Trophoblast cell (in vitro differentiated cells and primary cell): Measurements from ENCODE around the gene YES1.
"Not testable (repeated sequence)": the region's sequence is repeated elsewhere in the genome, so short reads cannot be mapped to it uniquely, and the experiment has no call there.

Source experiments
- DNase-seq, 2 donors: peaks; one replicate each; pipeline ENCODE4 v3.0.0-alpha.2; 2016
- H2AFZ ChIP-seq: 2 replicates; pipeline ENCODE4 v1.6.1; 2013; ENCODE audit warnings: low read length, moderate library complexity, mild to moderate bottlenecking; ENCODE audit not compliant: insufficient read depth, poor library complexity
- H2AK5ac ChIP-seq: 2 replicates; pipeline ENCODE4 v1.6.1; 2013; ENCODE audit warnings: mild to moderate bottlenecking, low read length
- H2BK120ac ChIP-seq: 2 replicates; pipeline ENCODE4 v1.6.1; 2013; ENCODE audit warnings: low read length, mild to moderate bottlenecking, moderate library complexity; ENCODE audit not compliant: insufficient read depth, poor library complexity
- H2BK12ac ChIP-seq: 2 replicates; pipeline ENCODE4 v1.6.1; 2013; ENCODE audit warnings: mild to moderate bottlenecking, low read length, moderate library complexity
- H2BK5ac ChIP-seq: 2 replicates; pipeline ENCODE4 v1.6.1; 2013; ENCODE audit warnings: low read length, low read depth, moderate library complexity, mild to moderate bottlenecking; ENCODE audit not compliant: poor library complexity
- H3K14ac ChIP-seq: 2 replicates; pipeline ENCODE4 v1.6.1; 2013; ENCODE audit warnings: mild to moderate bottlenecking, low read length
- H3K18ac ChIP-seq: 2 replicates; pipeline ENCODE4 v1.6.1; 2013; ENCODE audit warnings: mild to moderate bottlenecking, low read length
- H3K23ac ChIP-seq: 2 replicates; pipeline ENCODE4 v1.6.1; 2013; ENCODE audit warnings: low read length
- H3K27ac ChIP-seq: 2 replicates; pipeline ENCODE4 v1.5.1; 2013; ENCODE audit warnings: low read depth, mild to moderate bottlenecking, inconsistent platforms, low read length, moderate library complexity
- H3K27me3 ChIP-seq: 2 replicates; pipeline ENCODE4 v1.6.1; 2013; ENCODE audit warnings: inconsistent platforms, mild to moderate bottlenecking, low read length, moderate library complexity; ENCODE audit not compliant: insufficient read depth
- H3K36me3 ChIP-seq, 2 experiments: 1 replicate in 1 of 2; 2 replicates in 1 of 2; pipeline ENCODE4 v1.6.1; 2013; ENCODE audit warnings: low read length in 2 of 2, mild to moderate bottlenecking in 2 of 2, moderate library complexity in 1 of 2; ENCODE audit not compliant: insufficient read depth in 2 of 2, control insufficient read depth in 1 of 2
- H3K4ac ChIP-seq: 2 replicates; pipeline ENCODE4 v1.6.1; 2013; ENCODE audit warnings: low read depth, mild to moderate bottlenecking, low read length, moderate library complexity
- H3K4me1 ChIP-seq, 2 experiments: 1 replicate in 1 of 2; 2 replicates in 1 of 2; pipeline ENCODE4 v1.6.1; 2013; ENCODE audit warnings: low read length in 2 of 2, mild to moderate bottlenecking in 2 of 2, moderate library complexity in 1 of 2; ENCODE audit not compliant: insufficient read depth in 2 of 2, control insufficient read depth in 1 of 2
- H3K4me2 ChIP-seq: 2 replicates; pipeline ENCODE4 v1.6.1; 2013; ENCODE audit warnings: inconsistent platforms, mild to moderate bottlenecking, low read length, moderate library complexity
- H3K4me3 ChIP-seq: 2 replicates; pipeline ENCODE4 v1.5.1; 2013; ENCODE audit warnings: mild to moderate bottlenecking, low read depth, low read length, inconsistent platforms
- H3K79me1 ChIP-seq: one replicate; pipeline ENCODE4 v1.6.1; 2013; ENCODE audit warnings: low read length
- H3K79me2 ChIP-seq: 2 replicates; pipeline ENCODE4 v1.6.1; 2013; ENCODE audit warnings: low read length, mild to moderate bottlenecking; ENCODE audit not compliant: control insufficient read depth, insufficient read depth, poor library complexity
- H3K9ac ChIP-seq: 2 replicates; pipeline ENCODE4 v1.6.1; 2013; ENCODE audit warnings: mild to moderate bottlenecking, low read length
- H3K9me3 ChIP-seq: 2 replicates; pipeline ENCODE4 v1.6.1; 2013; ENCODE audit warnings: low read depth, mild to moderate bottlenecking, control low read depth, inconsistent platforms, low read length; ENCODE audit not compliant: insufficient read depth
- H4K12ac ChIP-seq: 2 replicates; pipeline ENCODE4 v1.6.1; 2013; ENCODE audit warnings: low read depth, mild to moderate bottlenecking, low read length, moderate library complexity
- H4K8ac ChIP-seq: 2 replicates; pipeline ENCODE4 v1.6.1; 2013; ENCODE audit warnings: low read depth, mild to moderate bottlenecking, low read length, moderate library complexity
- H4K91ac ChIP-seq: one replicate; pipeline ENCODE4 v1.6.1; 2013; ENCODE audit warnings: low read depth, mild to moderate bottlenecking, low read length, moderate library complexity
- WGBS: extraction: QIAGEN DNeasy Blood & Tissue Kit; methylation state at CpG from one replicate; pipeline ENCODE4 v1.1.7; 2013; ENCODE audit warnings: missing lambda C conversion rate; ENCODE audit not compliant: insufficient read length, insufficient coverage; ENCODE audit errors: extremely low coverage; 5-methylcytosine and 5-hydroxymethylcytosine counted together

Gene YES1

DNA sequence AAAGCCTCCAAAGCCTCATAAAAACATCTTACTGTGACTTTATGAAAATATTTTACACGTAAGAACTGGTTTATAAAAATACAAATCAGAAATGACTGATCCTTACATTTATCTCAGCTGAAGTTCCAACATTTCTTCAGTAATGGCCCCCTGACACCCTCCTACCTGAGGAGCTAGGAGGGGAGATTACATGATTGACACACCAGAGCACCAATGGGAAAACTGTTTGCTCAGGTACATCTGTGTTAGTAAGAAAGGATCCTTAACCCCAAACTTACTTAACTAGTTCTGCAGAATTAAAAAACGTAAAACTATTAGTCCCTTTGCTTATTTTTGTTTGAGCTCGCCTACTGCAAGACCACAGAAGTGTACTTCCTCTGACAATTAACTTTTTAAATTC is 126.6 kb downstream of the YES1 start:
- no peak overlapping the region for H2AK5ac ChIP-seq
- no peak overlapping the region for H3K9ac ChIP-seq
- H4K8ac ChIP-seq, result no peak overlapping the region
- H2BK120ac ChIP-seq, result no peak overlapping the region
- H3K9me3 ChIP-seq, result no peaks in the 10 kb centered on the region
- no peak overlapping the region for H3K4me3 ChIP-seq
- H3K36me3 ChIP-seq, result peaks cover 12 to 20% of the 10 kb centered on the region in 2 experiments
- WGBS, result no CpG with 5 or more reads among the region's 3 CpGs
- H3K14ac ChIP-seq, result no peak overlapping the region
- no peak overlapping the region for H2AFZ ChIP-seq
- H3K79me1 ChIP-seq, result no peaks in the 10 kb centered on the region
- no peak overlapping the region for H4K12ac ChIP-seq
- no peak overlapping the region for H2BK12ac ChIP-seq
- H2BK5ac ChIP-seq, result no peak overlapping the region
- no peak for DNase-seq
- H3K4me1 ChIP-seq, result no peaks in the 10 kb centered on the region
- no peak overlapping the region for H3K18ac ChIP-seq
- H3K4ac ChIP-seq, result no peak overlapping the region
- no peaks in the 10 kb centered on the region for H3K27me3 ChIP-seq
- no peak overlapping the region for H4K91ac ChIP-seq
- H3K27ac ChIP-seq, result no peak overlapping the region
- H3K23ac ChIP-seq, result no peak overlapping the region
- no peak overlapping the region for H3K4me2 ChIP-seq
- no peaks in the 10 kb centered on the region for H3K79me2 ChIP-seq

DNA sequence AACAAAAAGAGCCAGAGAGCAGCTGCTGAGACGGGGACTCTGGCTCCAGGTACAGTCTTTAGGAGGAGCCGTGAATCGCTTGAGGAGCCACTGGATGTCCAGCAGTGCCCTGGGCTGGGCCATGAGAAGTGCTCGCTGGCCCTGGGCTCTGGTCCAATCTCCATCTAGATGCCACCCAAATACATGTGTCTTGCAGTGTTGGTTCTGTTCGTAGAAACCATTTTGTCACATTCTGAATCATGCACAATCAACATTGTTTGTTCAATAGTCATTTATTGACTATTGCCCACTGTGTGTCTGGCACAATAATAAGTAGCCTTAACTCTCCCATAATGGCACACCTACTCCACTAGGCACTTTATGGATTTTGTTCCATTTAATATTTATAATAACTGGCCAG is 128.5 kb downstream of the YES1 start:
- no CpG with 5 or more reads among the region's 5 CpGs for WGBS

DNA sequence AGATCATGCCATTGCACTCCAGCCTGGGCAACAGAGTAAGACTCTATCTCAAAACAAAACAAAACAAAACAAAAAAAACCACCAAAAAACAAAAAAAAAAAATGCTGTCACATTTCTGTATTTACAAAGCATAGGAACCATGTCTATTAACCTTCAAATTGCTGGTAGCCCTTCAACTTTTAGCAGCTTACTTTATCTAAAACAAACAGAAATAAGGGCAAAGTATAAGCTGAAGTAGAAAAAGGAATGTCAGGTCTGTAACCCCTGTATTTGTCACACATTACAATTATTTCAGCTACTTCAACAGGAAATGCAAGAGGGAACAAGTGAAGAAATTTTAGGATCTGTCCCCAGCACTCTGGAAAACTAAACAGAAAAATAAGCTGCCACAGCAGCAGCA is 129.2 kb downstream of the YES1 start:
- no peak overlapping the region for H3K14ac ChIP-seq
- no peak overlapping the region for H4K91ac ChIP-seq
- no peak overlapping the region for H3K27ac ChIP-seq
- no peaks in the 10 kb centered on the region for H3K27me3 ChIP-seq
- no peak overlapping the region for H3K4ac ChIP-seq
- H3K79me2 ChIP-seq, result no peaks in the 10 kb centered on the region
- no peak overlapping the region for H3K18ac ChIP-seq
- H2BK5ac ChIP-seq, result no peak overlapping the region
- H4K12ac ChIP-seq, result no peak overlapping the region
- H3K23ac ChIP-seq, result no peak overlapping the region
- H3K4me3 ChIP-seq, result no peak overlapping the region
- H3K4me1 ChIP-seq, result no peaks in the 10 kb centered on the region
- H3K36me3 ChIP-seq, result peaks cover 10 to 16% of the 10 kb centered on the region in 2 experiments
- no peaks in the 10 kb centered on the region for H3K9me3 ChIP-seq
- H4K8ac ChIP-seq, result no peak overlapping the region
- H3K4me2 ChIP-seq, result no peak overlapping the region
- no peak overlapping the region for H2BK12ac ChIP-seq
- no peak overlapping the region for H2BK120ac ChIP-seq
- H2AFZ ChIP-seq, result no peak overlapping the region
- DNase-seq, result no peak
- H3K9ac ChIP-seq, result no peak overlapping the region
- no peak overlapping the region for H2AK5ac ChIP-seq
- H3K79me1 ChIP-seq, result no peaks in the 10 kb centered on the region

More for the DNA sequence above, 128.5 kb downstream of the YES1 start:
- Histone ChIP-seq H3K27me3 (no peaks in the 10 kb centered on the region), H2AFZ (no peak overlapping the region), H3K27ac (no peak overlapping the region), H3K14ac (no peak overlapping the region), H3K4me3 (no peak overlapping the region), H3K4ac (no peak overlapping the region), H2BK5ac (no peak overlapping the region), H3K4me1 (no peaks in the 10 kb centered on the region), H3K36me3 (peaks cover 8 to 16% of the 10 kb centered on the region in 2 experiments), H4K12ac (no peak overlapping the region), H3K4me2 (no peak overlapping the region), H3K9ac (no peak overlapping the region), H2BK120ac (no peak overlapping the region), H2BK12ac (no peak overlapping the region), H4K91ac (no peak overlapping the region), H3K23ac (no peak overlapping the region), H3K9me3 (no peaks in the 10 kb centered on the region), H3K18ac (no peak overlapping the region), H3K79me2 (no peaks in the 10 kb centered on the region), H4K8ac (no peak overlapping the region), H3K79me1 (no peaks in the 10 kb centered on the region), H2AK5ac (no peak overlapping the region)
- DNase-seq, result no peak

DNA sequence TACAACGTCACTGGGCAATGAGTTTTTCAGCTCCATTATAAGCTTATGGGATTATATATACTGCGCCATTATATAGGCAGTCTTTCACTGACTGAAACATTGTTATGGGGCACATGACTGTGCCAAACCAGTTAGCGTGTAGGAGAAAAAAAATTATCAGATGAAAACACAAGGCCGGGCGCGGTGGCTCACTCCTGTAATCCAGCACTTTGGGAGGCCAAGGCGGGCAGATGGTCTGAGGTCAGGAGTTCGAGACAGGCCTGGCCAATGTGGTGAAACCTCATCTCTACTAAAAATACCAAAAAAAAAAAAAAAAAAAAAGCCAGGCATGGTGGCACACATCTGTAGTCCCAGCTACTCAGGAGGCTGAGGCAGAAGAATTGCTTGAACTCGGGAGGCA is 129.6 kb downstream of the YES1 start:
- not testable (repeated sequence) for H3K4ac ChIP-seq

More for the DNA sequence above, 129.6 kb downstream of the YES1 start:
- H2AK5ac ChIP-seq, H3K79me2 ChIP-seq, H2BK5ac ChIP-seq, H4K12ac ChIP-seq, H4K8ac ChIP-seq, H2BK120ac ChIP-seq, H3K27me3 ChIP-seq, H2BK12ac ChIP-seq, H3K79me1 ChIP-seq, H2AFZ ChIP-seq, H3K18ac ChIP-seq, DNase-seq, H3K4me2 ChIP-seq, H3K27ac ChIP-seq, H4K91ac ChIP-seq, H3K4me1 ChIP-seq, H3K9me3 ChIP-seq, H3K4me3 ChIP-seq, H3K9ac ChIP-seq, H3K23ac ChIP-seq, H3K14ac ChIP-seq: not testable (repeated sequence)
- WGBS, result no CpG with 5 or more reads among the region's 9 CpGs
- H3K36me3 ChIP-seq, result peaks cover 10 to 15% of the 10 kb centered on the region in 2 experiments
